SK-N-MC (cell line): ENCODE results near the gene ASIC2.

Experiments
- EZH2 ChIP-seq: fragments of 200-600 bp; sonication (generic); IDR thresholded peaks from one replicate; pipeline ENCODE4 v1.6.1; 2017; ENCODE audit warnings: antibody characterized with exemption
- FOXP2 ChIP-seq: optimal IDR thresholded peaks from 2 replicates; pipeline ENCODE3; 2011; ENCODE audit warnings: mild to moderate bottlenecking, moderate library complexity; ENCODE audit not compliant: insufficient read depth; ENCODE audit errors: extremely low read length, control extremely low read depth
- POLR2AphosphoS5 ChIP-seq: IDR thresholded peaks from 2 replicates; pipeline ENCODE4 v1.6.1; 2012; ENCODE audit warnings: mild to moderate bottlenecking, low read depth, low read length, borderline replicate concordance

- TF ChIP-seq EZH2 (no peak), FOXP2 (no peak), POLR2AphosphoS5 (no peak)
These were observed 252.6 kb downstream of the ASIC2 start for GRCh38 chr17:33040461-33040860.
